ENCODE data around the gene CNOT4. TPM values are rescaled to one million over a fixed set of nuclear protein-coding genes. Genes with fewer than 3 reads are reported as not detected.

Gene CNOT4
- total RNA-seq, 1 experiment from 2014 or later: 16.6 TPM

GRCh38 chr7:135333200-135333599 is 176.7 kb downstream of the CNOT4 start:
- no peak for ATAC-seq
- Histone ChIP-seq H3K4me2 (ENCODE audit: low read length) (no peak overlapping the region), H3K9ac (ENCODE audit: low read length) (no peak overlapping the region), H4K20me1 (ENCODE audit: insufficient read depth) (no peaks in the 10 kb centered on the region), H3K79me2 (ENCODE audit: insufficient read depth, low read length) (no peaks in the 10 kb centered on the region), H3K27me3 (ENCODE audit: insufficient read depth, low read length) (peaks cover 4% of the 10 kb centered on the region; the same call in 1 of the 2 replicates), H3K27ac (ENCODE audit: low read depth, low read length) (no peak overlapping the region), H2AFZ (ENCODE audit: low read depth, low read length, poor library complexity, severe bottlenecking) (no peak overlapping the region), H3K9me3 (ENCODE audit: control insufficient read depth in 1 of 2, insufficient read depth in 1 of 2, low read depth in 1 of 2, low read length in 2 of 2) (no peaks in the 10 kb centered on the region), H3K4me1 (ENCODE audit: control insufficient read depth in 1 of 2, insufficient read depth in 2 of 2, low read length in 2 of 2) (no peaks in the 10 kb centered on the region), H3K4me3 (replicated peaks in 1 of 2; ENCODE audit: low read depth in 1 of 2, low read length in 2 of 2) (no peak overlapping the region), H3K36me3 (ENCODE audit: control insufficient read depth in 1 of 2, insufficient read depth in 2 of 2, low read length in 2 of 2) (no peaks in the 10 kb centered on the region), H3K9me2 (ENCODE audit: insufficient read depth) (no peaks in the 10 kb centered on the region)
- ChIA-PET POLR2A (no interaction called here), RAD21 (ENCODE audit: low non-redundant PET in 1 of 2, low total read pairs in 2 of 2, uncharacterized antibody in 2 of 2, unreplicated experiment in 2 of 2) (no interaction called here), CTCF (interaction anchor here (3.2 kb wide), 1 partner anchor 52 kb away, joined by 77 read pairs; no protein-coding TSS in a partner anchor)
- no peak for DNase-seq (ENCODE audit: low read depth, low spot score)
- TF ChIP-seq SRF (IDR thresholded peaks at IDR 0.05; ENCODE audit: low read depth) (no peak), ZBTB33 (IDR thresholded peaks at IDR 0.05; ENCODE audit: extremely low read depth, insufficient replicate concordance, low read length) (no peak), SIN3A (IDR thresholded peaks at IDR 0.05; ENCODE audit: low read depth) (no peak), ATF3 (IDR thresholded peaks at IDR 0.05) (no peak), EZH2 (IDR thresholded peaks at IDR 0.05) (no peak), POLR2A (IDR thresholded peaks at IDR 0.05; ENCODE audit: borderline replicate concordance, extremely low read depth, insufficient read depth, insufficient read length) (no peak), JUND (IDR thresholded peaks at IDR 0.05) (no peak), ZNF274 (IDR thresholded peaks at IDR 0.05; ENCODE audit: low read depth, low read length) (no peak), POLR2AphosphoS5 (IDR thresholded peaks at IDR 0.05; ENCODE audit: low read depth, low read length) (no peak), CEBPB (IDR thresholded peaks at IDR 0.05; ENCODE audit: low read depth) (no peak), TCF7L2 (IDR thresholded peaks at IDR 0.05; ENCODE audit: borderline replicate concordance, extremely low read depth, insufficient read depth, insufficient read length) (no peak), ZFX (IDR thresholded peaks at IDR 0.05) (no peak), RAD21 (IDR thresholded peaks at IDR 0.05; ENCODE audit: low read depth) (no peak), CBX3 (IDR thresholded peaks at IDR 0.05; ENCODE audit: low read depth) (no peak), CTCF (IDR thresholded peaks at IDR 0.05 in 2 of 3, conservative IDR thresholded peaks at IDR 0.05 in 1 of 3; ENCODE audit: borderline replicate concordance in 1 of 3, insufficient read depth in 1 of 3, low read depth in 2 of 3, low read length in 2 of 3) (no peak), YY1 (IDR thresholded peaks at IDR 0.05; ENCODE audit: extremely low read depth, insufficient replicate concordance, low read depth, low read length) (no peak), ELF1 (IDR thresholded peaks at IDR 0.05; ENCODE audit: borderline replicate concordance, low read depth) (no peak), SP1 (IDR thresholded peaks at IDR 0.05; ENCODE audit: low read depth) (no peak)
- TF ChIP-seq, protein P1, sequence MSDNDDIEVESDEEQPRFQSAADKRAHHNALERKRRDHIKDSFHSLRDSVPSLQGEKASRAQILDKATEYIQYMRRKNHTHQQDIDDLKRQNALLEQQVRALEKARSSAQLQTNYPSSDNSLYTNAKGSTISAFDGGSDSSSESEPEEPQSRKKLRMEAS (IDR thresholded peaks at IDR 0.05): no peak
- TF ChIP-seq, protein P2, sequence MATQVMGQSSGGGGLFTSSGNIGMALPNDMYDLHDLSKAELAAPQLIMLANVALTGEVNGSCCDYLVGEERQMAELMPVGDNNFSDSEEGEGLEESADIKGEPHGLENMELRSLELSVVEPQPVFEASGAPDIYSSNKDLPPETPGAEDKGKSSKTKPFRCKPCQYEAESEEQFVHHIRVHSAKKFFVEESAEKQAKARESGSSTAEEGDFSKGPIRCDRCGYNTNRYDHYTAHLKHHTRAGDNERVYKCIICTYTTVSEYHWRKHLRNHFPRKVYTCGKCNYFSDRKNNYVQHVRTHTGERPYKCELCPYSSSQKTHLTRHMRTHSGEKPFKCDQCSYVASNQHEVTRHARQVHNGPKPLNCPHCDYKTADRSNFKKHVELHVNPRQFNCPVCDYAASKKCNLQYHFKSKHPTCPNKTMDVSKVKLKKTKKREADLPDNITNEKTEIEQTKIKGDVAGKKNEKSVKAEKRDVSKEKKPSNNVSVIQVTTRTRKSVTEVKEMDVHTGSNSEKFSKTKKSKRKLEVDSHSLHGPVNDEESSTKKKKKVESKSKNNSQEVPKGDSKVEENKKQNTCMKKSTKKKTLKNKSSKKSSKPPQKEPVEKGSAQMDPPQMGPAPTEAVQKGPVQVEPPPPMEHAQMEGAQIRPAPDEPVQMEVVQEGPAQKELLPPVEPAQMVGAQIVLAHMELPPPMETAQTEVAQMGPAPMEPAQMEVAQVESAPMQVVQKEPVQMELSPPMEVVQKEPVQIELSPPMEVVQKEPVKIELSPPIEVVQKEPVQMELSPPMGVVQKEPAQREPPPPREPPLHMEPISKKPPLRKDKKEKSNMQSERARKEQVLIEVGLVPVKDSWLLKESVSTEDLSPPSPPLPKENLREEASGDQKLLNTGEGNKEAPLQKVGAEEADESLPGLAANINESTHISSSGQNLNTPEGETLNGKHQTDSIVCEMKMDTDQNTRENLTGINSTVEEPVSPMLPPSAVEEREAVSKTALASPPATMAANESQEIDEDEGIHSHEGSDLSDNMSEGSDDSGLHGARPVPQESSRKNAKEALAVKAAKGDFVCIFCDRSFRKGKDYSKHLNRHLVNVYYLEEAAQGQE (IDR thresholded peaks at IDR 0.05; ENCODE audit: low read depth): no peak
- intact Hi-C loops (cut with micrococcal nuclease): loop anchor here (10.0 kb wide), 1 partner anchor 638 kb away; no protein-coding TSS in a partner anchor
- BruUV-seq (replicated peaks): no TSS peak
